IPS-11a (cell line): ENCODE results near the gene EXPH5.

Source experiments
- H3K4me3 ChIP-seq: one replicate; pipeline ENCODE4 v1.5.1; 2013; ENCODE audit warnings: low read depth, low read length, control low read depth

The EXPH5 gene

DNA sequence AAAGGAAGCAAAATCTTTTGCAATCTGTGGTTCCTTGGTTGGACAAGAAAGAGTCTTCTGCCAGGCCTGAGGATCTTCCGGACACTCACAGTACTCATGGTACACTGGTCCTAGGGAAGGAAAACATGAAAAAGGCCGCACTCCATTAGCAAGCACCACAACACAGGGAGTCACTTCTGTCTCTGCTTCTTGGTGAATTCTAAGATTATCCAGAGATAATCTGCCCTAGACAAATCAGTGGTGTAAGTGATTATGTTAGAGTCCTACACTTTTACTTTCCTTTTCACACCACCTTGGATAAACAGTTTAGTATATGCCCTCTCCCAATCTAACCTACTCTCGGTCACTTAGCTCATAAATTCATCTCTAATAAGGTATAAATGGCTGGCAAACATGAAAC lies 107.2 kb downstream of the EXPH5 start:
- H3K4me3 ChIP-seq = no peak overlapping the region

GRCh38 chr11:108483163-108483562 lies 110.4 kb downstream of the EXPH5 start:
- no peak overlapping the region for H3K4me3 ChIP-seq

DNA sequence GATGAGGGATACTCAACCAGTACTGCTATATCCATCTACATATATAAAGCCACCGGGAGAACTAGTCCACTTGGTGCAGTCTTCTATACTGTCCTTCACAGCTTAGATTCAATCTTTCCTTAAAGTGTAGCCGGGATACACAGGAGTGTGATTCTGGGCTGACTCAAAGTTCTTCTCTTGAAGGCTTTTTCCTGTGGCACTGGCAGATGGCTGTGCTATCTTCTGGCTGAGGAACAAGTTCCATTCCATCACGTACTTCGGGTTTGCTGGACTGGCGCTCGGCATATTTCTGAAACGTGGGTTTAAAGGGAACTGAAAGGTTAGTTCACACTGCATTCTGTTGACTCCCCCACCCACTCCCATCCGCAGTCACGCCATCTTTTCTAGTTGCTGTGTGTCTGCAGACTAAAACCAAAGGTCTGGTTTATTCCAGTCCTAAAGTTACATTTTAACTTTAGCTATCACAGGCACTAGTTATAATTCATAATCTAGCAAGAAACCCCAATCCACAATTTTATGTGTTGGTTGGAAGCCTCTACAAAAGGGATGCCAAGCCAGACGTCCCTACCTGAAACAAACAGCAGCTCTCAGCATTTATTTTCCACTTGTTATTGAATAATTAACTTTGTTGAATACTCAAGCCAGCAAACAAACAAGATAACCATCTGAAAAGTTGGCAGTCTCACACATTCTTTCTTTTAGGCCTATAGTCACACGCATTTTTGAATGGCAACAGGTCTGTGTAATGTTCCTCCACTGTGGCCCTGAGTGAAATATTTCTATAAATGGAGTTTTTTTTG lies 118.7 kb downstream of the EXPH5 start:
- no peak overlapping the region for H3K4me3 ChIP-seq

- H3K4me3 ChIP-seq = no peak overlapping the region
These were observed 120.9 kb downstream of the EXPH5 start for GRCh38 chr11:108472681-108473080.

DNA sequence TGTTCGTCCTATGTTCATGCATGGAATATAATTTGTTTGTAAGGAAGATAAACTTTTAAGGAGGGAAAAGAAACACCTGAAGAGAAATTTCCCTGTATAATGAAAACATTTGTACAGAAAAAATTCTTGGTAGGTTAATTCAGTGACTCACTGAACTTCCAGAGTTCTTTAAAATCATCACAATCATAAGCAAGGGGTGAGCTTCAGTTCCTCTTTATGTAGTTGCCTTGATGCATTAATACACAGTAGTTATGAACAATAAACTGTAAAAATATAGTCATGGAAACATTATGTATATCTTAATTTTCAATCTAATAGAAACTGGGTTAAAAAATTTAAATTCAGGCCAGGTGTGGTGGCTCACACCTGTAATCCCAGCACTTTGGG lies 125.1 kb downstream of the EXPH5 start:
- no peak overlapping the region for H3K4me3 ChIP-seq

DNA sequence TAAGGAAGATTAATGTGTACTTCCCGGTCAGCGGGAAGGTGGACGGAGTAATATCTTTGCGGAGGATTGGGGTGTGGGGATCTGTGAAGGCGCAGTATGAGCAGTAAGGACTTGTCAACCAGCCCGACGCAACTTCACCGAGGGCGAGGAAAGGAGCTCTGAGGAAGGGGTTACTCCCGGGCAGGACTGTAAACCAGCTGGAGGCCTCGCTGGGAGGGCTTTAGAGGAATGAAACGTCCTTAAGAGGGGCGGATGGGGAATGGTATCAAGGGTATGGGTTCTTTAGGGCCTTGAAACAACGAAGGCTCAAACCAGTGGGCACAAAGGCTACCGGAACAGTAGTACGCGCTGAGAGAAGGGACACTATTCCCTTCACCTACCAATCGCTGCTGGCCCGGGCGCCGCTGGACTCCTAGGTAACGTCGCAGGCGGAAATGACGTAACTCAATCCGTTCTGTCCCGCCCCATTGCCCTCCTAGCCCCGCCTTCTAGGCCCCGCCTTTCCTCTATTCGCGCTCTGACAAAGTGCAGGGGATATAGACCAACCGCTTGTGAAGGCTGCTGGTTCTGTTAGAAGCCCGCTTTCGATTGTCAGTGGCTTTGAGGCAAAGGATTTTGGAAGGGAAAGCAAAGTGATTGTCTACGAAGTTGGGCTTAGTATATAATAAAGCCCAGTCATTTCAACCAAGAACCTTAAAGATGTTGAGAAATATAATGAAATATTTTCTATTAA lies 126.3 kb downstream of the EXPH5 start, which contains the start of gene C11orf65:
Gene C11orf65 (minus strand): TSS at position 439 of the 733 bp plus-strand sequence. CDS start 5,970 bp downstream, outside the sequence.
- H3K4me3 ChIP-seq = peak within 1 kb of the TSS; percentile 85

- peak overlapping the region; percentile 85 for H3K4me3 ChIP-seq
These were observed 127.2 kb downstream of the EXPH5 start for GRCh38 chr11:108466405-108466804.
